Anterior cingulate cortex (tissue), 58 donors: ENCODE data around the gene EPN2.
A peak's percentile ranks its signal among the peaks of the same experiment; 100 is the strongest.

ENCODE experiments used
- DNase-seq, 58 donors: peaks; one replicate each; lab custom pipeline; 2025; lab: John Stamatoyannopoulos, UW

Gene EPN2

DNA sequence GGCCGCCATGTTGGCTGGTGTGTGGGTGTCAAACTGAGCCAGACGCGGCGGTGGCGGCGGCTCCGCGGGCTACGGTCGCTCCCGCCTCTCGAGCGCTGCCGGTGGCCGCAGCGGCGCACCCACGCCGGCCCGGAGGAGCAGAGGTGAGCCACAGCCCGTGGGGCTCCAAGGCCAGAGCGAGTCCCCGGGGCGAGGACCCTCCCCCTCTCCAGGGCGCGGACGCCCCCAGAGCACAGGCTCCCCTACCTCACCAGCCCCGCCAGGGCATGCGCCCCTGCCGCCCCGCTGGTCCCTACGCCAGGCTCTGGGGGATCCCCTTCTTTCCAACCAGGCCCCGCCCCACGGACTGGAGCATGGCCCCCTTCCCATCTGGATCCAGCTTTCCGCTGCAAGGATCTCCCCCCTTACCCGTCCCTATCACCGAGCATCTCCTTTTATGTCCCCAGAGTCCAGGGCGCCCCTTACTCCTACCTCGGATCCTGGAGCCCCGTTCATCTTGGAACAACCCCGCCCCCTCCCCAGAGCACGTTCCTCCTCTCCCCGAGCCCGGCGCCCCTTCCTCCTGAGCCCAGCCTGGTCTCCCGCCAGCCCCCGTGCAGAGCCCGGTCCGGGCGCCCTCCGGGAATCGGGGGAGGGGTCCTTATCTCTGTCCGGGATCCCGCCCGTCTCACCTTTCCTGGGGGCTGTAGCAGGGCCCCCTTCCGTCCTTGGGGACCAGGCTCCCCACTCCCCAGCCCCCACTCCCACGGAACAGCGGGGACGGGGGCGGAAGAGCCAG lies 412 bp downstream of the EPN2 start:
- peak in 11 of 58 donors; percentile 42 to 71 (median 66) for DNase-seq

- peak in 15 of 58 donors; percentile 14 to 48 (median 41) for DNase-seq
Observed at GRCh38 chr17:19238167-19238505, 970 bp downstream of the EPN2 start.

DNA sequence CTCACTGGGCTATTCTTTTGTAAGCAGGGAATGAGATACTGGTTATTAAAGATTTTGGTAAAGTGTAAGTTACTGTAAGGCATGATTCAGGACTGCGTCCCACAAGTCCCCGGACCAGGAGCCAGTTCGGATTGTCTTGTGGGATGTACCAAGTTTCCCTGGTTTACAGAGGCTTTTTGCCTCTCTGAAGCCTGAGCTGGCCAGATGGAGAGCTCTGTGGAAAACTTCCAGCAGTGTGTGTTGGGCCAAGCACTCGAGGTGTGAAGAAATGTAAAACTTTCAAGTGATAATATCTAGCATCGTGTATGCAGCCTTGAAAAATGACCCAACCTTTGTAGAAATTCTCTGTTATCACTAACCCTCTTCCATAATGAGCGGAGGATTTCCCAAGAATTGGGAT lies 2.4 kb downstream of the EPN2 start:
- peak in 4 of 58 donors; percentile 20 to 49 (median 33) for DNase-seq

GRCh38 chr17:19242323-19242722 lies 5.2 kb downstream of the EPN2 start:
- DNase-seq: no peak

- DNase-seq: no peak
Observed at GRCh38 chr17:19242926-19243325, 5.8 kb downstream of the EPN2 start.

DNA sequence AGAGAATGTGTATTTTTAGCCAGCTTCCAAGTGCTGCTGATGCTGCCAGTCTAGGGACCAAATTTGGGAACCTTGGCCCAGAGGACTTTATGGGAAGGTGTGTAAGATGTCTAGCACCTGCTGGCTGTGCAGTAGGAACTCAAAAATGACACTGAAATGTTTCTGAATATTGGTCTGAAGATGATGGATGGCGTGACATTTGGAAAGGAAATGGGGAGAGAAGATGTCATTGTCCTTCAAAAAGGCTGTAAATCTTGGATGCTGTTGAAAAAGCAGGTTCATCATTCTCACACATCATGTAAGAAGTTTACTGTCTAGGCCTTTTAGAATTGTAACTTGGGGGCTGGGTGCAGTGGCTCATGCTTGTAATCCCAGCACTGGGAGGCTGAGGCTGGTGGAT lies 6.7 kb downstream of the EPN2 start:
- no peak for DNase-seq

DNA sequence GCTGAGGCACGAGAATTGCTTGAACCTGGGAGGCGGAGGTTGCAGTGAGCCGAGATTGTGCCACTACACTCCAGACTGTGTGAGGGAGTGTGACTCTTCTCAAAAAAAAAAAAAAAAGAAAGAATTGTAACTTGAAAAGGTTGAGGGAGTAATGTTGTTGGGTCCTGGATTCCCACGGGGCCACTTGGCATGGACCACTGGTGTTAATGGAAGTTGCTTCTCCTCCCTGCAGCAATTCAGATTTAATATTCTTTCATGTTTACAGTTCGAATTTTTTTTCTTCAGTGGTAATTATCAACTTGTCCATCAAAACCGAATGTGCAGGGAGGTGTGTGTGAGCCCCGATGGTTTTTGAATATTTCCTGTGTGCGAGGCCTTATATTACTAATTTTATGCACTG lies 7.2 kb downstream of the EPN2 start:
- no peak for DNase-seq

GRCh38 chr17:19244781-19245180 lies 7.6 kb downstream of the EPN2 start:
- DNase-seq: no peak

- no peak for DNase-seq
Observed at GRCh38 chr17:19247473-19247872, 10.3 kb downstream of the EPN2 start.

DNA sequence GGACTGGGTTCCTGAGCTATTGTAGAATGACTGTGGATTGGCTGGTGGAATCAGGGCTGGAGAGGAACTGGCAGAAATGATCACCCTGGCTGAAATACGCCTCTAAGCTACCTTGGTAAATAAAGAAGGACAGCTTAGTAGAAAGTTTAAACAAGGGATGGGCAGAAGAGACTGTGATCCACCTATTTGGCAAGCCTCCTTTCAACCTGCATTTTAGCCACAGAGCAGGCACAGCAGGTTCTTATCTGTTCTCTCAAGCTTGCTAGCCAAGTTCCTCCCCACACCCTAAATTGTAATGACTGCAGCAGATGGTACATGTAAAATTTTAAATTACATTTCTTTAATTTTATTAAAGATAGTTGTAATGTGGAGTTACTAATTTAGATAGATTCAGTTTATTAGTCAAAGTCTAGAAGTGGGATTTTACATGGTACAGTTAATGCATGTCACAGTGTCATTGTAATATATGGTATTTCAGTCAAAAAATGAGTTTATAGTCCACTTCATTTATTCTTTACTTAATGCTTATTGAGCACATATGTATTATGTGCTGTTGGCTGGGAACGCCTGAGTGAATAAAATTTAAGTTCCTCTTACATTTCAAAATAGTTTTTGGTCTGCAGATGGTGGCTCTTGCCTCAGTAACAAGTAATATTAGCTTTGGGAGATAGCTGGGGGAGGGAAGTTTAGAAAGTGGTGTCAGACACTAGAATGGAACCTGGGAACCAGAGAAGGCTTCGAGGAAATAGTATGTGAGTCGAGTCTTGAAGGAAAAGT lies 11.2 kb downstream of the EPN2 start:
- no peak for DNase-seq

DNA sequence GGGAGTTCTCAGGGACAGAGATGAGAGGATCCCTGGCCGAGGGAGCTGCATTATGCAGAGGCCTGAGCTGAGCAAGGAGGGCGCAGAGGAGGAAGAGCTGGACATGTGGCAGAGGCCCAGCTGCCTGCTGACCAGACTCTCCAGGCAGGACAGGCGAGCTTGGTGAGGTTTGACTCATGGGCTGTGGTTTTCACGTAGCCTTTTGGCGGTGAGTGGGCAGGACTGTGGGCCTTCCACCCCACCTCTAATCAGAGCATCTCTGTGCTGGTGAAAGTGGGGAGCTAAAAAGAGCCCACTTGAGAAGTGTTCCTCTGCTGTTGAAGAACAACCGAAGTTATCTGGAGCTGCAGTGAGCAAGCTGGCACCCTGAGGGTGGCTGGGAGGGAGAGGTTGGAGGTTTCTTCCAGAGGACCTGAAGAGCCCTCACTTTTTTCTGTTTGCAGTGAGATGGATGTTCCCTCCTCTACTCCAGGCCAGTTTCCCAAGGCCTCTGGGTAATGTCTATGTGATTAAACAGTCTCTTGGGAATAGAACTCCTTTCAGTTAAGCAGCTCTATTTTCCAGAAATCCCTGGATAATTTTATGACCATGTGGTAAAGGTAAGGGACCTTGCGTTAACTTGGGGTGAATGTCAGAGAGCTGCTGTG lies 11.9 kb downstream of the EPN2 start:
- peak in 16 of 58 donors; percentile 24 to 69 (median 46) for DNase-seq

DNA sequence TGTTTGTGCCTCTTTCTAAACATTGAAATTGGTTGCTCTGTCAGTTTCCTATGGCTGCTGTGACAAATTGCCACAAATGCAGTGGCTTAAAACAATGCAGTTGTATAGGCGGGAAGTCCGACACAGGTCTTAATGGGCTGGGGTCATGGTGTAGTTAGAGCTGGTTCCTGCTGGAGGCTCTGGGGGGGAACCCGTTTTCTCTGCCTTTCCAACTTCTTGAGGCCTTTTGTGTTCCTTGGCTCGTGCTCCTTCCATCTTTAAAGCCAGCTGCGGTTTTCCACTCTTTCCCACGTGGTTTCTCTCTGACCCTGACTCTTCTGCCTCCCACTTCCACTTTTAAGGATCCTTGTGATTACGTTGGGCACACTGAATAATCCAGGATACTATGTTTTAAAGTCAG lies 12.5 kb downstream of the EPN2 start:
- DNase-seq: no peak

DNA sequence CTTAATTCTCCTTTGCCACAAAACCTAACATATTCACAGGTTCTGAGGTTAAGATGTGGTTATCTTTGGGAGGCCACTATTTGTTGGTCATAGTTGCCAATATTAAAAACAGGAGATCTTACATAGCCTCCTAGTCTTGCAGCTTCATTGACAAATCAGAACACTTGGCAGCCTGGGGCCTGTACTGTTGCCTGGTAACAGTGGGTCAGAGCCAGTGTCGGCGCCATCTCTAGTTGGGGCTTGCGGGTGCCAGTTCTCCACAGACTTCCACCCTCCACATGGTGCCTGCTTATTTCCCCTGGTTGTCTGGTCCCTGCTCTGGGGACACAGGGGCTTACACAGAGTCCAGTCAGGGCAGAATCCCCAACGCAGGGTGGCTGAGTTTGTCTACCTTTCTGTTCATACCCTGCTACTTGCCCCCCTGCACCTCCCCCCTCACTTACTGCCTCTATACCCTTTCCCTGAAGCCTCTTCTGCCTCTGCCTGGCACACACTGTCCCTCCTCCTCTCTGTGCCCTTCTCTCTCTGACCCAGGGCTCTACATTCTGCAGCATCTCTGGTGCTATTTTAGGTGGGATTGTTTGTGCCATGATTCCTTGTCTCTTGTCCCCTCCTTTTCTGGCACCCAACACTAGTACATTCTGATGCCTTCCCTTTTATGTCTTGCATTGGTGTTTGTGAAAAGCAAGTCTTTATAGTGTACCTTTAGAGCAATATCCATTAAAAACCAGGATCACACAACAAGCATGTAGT lies 13.4 kb downstream of the EPN2 start:
- DNase-seq: peak in 53 of 58 donors; percentile 39 to 89 (median 76)

DNA sequence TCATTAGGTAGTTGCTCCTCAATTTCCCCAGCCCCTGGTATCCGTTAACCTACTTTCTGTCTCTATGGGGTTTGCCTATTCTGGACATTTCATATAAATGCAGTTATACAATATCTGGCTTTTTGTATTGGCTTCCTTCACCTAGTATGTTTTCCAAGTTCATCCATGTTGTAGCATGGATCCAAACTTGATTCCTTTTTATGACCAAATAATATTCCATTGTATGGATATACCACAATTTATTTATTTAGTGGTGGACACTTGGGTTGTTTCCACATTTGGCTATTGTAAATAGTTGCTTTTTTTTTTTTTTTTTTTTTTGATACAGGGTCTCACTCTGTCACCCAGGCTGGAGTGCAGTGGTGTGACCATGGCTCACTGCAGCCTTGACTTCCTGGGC lies 15.9 kb downstream of the EPN2 start:
- DNase-seq: no peak

DNA sequence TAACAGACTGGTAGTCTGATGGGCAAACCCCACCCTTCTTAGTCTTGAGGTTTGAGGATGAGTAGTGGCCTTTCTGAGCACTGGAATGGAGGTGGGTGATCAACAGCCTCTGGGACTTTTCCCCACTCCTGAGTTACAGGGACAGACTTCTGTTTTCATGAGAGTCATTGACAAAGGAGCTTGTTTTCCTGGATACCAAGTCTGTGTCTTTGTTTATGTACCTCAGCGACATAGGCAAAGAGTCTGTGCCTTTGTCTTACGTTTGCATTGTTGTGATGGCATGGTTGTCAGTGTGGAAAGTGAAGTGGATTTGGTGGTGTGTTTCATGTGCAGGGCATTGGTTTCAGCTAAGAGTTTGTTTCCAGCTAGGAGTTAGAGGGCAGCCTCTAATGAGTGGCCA lies 17.5 kb downstream of the EPN2 start:
- no peak for DNase-seq

DNA sequence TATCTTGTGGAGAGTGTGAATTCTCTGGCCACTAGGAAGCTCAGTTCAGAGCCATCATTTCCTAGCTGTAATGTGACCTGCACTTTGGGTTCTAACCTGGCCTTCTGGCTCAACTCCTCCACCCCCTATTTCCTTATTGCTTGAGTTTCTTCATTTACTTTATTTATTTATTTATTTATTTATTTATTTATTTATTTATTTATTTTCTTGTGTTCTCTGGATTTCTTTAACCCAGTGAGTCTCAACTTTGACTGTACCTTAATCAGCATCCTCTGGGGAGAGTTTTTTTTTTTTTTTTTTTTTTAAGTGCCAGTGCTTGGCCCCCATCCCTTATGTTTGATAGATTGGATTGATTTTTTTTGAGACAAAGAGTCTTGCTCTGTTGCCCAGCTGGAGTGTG lies 18.1 kb downstream of the EPN2 start:
- no peak for DNase-seq

DNA sequence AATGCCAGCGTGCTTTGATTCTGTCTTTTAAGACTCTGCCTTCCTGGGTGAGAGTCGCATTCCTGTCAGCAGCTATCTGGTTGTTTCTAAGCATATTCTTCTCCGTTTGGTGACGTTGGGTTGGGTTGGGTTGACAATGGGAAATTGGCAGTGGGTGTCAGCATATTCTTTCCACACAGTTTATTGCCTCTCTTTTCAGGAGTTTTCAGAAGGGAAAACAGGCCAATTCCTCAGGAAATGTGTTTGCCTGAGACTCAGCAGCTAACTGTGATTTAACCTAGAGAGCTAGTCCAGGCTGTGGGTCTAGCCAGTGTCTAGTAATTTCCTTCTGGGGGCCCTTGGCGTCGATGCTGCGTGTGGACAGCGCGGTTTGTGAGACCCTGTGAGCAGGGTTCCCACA lies 21.2 kb downstream of the EPN2 start:
- no peak for DNase-seq

DNA sequence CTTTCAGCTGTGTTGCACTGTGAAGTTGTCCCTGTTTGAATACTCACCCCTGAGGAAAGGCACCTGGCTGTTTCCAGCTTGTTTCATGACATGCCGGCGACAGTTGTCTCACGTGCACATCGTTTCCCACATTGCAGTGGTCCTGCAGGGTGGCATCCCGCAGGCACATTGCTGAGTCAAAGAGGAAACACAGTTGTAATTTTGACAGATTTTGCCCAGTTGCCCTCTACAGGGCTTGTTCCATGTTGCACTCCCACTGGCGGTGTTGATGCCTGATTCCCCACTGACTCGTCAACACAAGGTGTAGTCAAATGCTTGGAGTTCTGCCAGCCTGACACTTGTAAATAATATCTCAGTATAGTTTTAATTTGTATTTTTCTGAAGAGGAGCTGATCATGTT lies 23.8 kb downstream of the EPN2 start:
- no peak for DNase-seq

DNA sequence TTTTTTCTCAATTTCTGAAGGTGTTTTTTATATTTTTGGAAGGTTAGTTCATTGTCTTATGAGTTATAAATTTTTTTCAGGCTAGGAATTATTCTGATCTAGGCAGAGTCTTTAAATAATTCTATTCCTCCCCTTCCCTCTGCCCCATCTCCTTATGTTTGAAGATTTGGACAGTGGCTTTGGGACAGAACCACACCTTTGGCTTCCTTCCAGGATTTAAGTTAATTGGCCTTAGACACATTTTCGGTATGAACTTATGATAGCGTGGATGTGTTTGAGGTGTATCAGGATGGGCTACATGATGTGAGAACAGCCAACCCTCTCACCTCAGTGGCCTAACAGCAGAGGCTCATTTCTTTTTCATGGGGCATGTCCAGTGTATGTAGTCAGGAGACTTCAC lies 24.3 kb downstream of the EPN2 start:
- no peak for DNase-seq

GRCh38 chr17:19262650-19263631 lies 25.8 kb downstream of the EPN2 start:
- DNase-seq: no peak
